Progenitor cell of endocrine pancreas (in vitro differentiated cells): ENCODE results near the gene BICC1. TPM values are rescaled to one million over a fixed set of nuclear protein-coding genes. Genes with fewer than 3 reads are reported as not detected.

ENCODE experiments used
- DNase-seq: peaks from one replicate; pipeline ENCODE4 v3.0.0; 2021; ENCODE audit warnings: low spot score; ENCODE audit not compliant: unreplicated experiment
- H3K27ac Mint-ChIP-seq: 2 replicates; pipeline ENCODE4 v1.8.0; 2021; ENCODE audit warnings: mild to moderate bottlenecking, moderate library complexity, mixed read lengths
- H3K27me3 Mint-ChIP-seq: 2 replicates; pipeline ENCODE4 v1.8.0; 2021; ENCODE audit warnings: mixed read lengths
- H3K36me3 Mint-ChIP-seq: 2 replicates; pipeline ENCODE4 v1.8.0; 2022; ENCODE audit warnings: mixed read lengths; ENCODE audit not compliant: insufficient read depth
- H3K4me1 Mint-ChIP-seq: 2 replicates; pipeline ENCODE4 v1.8.0; 2021; ENCODE audit warnings: low read depth, mixed read lengths
- H3K4me3 Mint-ChIP-seq: 2 replicates; pipeline ENCODE4 v1.8.0; 2021; ENCODE audit warnings: low read depth, mild to moderate bottlenecking, moderate library complexity, mixed read lengths
- H3K9me3 Mint-ChIP-seq: 2 replicates; pipeline ENCODE4 v1.8.0; 2021; ENCODE audit warnings: low read depth, mixed read lengths
- total RNA-seq: library from RNA; stranded (reverse); gene quantifications from 2 replicates; pipeline ENCODE4 v1.2.1, GENCODE V29; 2021
- TF ChIP-seq, protein P1 (sequence below): fragments of 200-600 bp; sonication (generic); IDR thresholded peaks from one replicate; pipeline ENCODE4 v1.5.0; 2021; ENCODE audit warnings: antibody characterized with exemption, mild to moderate bottlenecking; ENCODE audit not compliant: unreplicated experiment

BICC1 gene
- total RNA-seq, 1 donor from 2014 or later = 4.9 TPM

GRCh38 chr10:58511765-58512490 lies 744 bp upstream of the BICC1 start:
- no peaks in the 10 kb centered on the region for H3K9me3 Mint-ChIP-seq
- DNase-seq = no peak
- TF ChIP-seq, protein P1, sequence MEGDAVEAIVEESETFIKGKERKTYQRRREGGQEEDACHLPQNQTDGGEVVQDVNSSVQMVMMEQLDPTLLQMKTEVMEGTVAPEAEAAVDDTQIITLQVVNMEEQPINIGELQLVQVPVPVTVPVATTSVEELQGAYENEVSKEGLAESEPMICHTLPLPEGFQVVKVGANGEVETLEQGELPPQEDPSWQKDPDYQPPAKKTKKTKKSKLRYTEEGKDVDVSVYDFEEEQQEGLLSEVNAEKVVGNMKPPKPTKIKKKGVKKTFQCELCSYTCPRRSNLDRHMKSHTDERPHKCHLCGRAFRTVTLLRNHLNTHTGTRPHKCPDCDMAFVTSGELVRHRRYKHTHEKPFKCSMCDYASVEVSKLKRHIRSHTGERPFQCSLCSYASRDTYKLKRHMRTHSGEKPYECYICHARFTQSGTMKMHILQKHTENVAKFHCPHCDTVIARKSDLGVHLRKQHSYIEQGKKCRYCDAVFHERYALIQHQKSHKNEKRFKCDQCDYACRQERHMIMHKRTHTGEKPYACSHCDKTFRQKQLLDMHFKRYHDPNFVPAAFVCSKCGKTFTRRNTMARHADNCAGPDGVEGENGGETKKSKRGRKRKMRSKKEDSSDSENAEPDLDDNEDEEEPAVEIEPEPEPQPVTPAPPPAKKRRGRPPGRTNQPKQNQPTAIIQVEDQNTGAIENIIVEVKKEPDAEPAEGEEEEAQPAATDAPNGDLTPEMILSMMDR = no peak
- peaks cover 29% of the 10 kb centered on the region for H3K27me3 Mint-ChIP-seq
- peak overlapping the region; percentile 74 for H3K27ac Mint-ChIP-seq
- H3K36me3 Mint-ChIP-seq = no peaks in the 10 kb centered on the region
- peaks cover 11% of the 10 kb centered on the region for H3K4me1 Mint-ChIP-seq
- peak overlapping the region; percentile 77 for H3K4me3 Mint-ChIP-seq

DNA sequence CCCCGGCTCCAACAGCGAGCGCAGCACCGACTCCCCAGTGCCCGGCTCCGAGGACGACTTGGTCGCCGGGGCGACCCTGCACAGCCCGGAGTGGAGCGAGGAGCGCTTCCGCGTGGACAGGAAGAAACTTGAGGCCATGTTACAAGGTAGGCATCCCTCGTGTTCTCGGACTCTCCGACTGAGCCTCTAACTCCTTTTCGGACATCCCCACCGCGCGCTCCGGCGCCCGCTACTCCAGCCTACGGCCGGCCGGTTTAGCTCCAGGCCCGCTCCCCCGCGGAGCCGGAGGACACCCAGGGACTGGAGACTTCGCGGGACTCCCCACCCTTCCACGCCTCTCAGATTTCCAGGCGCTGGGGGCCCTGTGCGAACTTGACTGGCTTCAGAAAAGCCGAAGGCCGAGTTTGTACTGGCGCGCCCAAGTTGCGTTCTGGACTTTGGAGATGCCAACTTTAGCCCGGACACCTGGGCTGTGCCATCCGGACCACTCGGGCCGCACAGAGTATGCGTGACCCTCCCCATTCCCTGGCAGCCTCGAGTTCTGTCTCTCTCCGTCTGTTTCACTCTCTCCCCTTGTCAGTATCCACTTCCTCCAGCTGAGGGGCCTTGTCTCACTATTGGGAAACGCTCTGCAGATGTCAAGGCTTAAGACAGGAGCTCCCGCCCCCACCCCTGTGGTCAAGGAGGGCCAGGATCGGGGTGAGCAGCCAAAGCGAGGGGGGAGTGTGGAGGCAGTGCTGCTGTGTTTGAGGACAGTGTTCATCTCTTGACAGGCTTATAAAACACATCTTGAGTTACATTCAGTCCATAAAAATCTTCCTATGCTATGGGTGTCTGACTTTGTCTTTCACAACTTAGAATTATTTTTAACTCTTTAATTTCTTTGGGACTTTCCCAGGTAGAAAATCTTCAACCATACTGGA lies 777 bp downstream of the BICC1 start:
- peak overlapping the region; percentile 78 for H3K4me3 Mint-ChIP-seq
- TF ChIP-seq, protein P1 = no peak
- H3K27me3 Mint-ChIP-seq = peaks cover 26% of the 10 kb centered on the region
- H3K27ac Mint-ChIP-seq = peak overlapping the region; percentile 39
- peak; percentile 23 for DNase-seq
- H3K4me1 Mint-ChIP-seq = peaks cover 11% of the 10 kb centered on the region
- no peaks in the 10 kb centered on the region for H3K9me3 Mint-ChIP-seq
- H3K36me3 Mint-ChIP-seq = no peaks in the 10 kb centered on the region

- peak overlapping the region; percentile 78 for H3K4me3 Mint-ChIP-seq
- TF ChIP-seq, protein P1 = no peak
- H3K36me3 Mint-ChIP-seq = no peaks in the 10 kb centered on the region
- H3K27me3 Mint-ChIP-seq = peaks cover 27% of the 10 kb centered on the region
- no peaks in the 10 kb centered on the region for H3K9me3 Mint-ChIP-seq
- H3K4me1 Mint-ChIP-seq = peaks cover 11% of the 10 kb centered on the region
- DNase-seq = no peak
- no peak overlapping the region for H3K27ac Mint-ChIP-seq
These were observed 1.6 kb downstream of the BICC1 start for GRCh38 chr10:58514111-58514770.

DNA sequence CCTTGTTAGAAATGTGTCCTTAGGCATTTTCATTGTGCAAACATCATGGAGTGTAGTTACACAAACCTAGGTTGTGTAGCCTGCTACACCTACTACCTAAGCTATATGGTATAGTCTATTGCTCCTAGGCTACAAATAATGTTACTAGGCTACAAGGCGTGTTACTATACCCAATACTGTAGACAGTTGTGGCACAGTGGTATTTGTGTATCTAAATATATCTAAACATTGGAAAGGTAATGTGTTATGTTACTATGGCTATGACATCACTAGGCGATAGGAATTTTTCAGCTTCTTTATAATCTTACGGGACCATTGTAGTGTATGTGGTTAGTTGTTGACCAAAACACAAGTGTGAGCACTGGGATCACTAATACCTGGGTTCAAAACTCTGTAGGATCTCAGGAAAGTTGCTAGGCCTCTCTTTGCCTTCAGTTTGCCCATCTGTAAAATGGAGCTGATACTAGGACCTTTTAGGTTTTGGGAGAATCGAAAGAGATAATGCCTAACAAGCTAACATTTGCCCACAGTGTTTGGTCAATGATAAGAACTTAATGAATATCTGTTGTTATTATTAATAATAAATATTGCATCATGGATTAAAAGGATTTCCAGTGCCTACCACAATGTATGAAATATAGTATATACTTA lies 2.7 kb downstream of the BICC1 start:
- Mint-ChIP-seq H3K4me3 (no peak overlapping the region), H3K4me1 (peaks cover 11% of the 10 kb centered on the region), H3K9me3 (no peaks in the 10 kb centered on the region), H3K36me3 (no peaks in the 10 kb centered on the region), H3K27me3 (peaks cover 28% of the 10 kb centered on the region), H3K27ac (no peak overlapping the region)
- DNase-seq = no peak
- TF ChIP-seq, protein P1 = no peak
